Endometrium (tissue), 2 donors: ENCODE results near the gene TNS3.

Experiments used
- FAIRE-seq: peaks from 2 replicates; lab custom pipeline; 2012; peaks lifted over from hg19 to GRCh38; lab: Jason Lieb, UNC
- donor health status: control.
- donor health status: control.

Gene TNS3

GRCh38 chr7:47405286-47405904 is 176.5 kb downstream of the TNS3 start:
- no peak for FAIRE-seq

GRCh38 chr7:47404010-47404409 is 177.9 kb downstream of the TNS3 start:
- no peak for FAIRE-seq

- FAIRE-seq: no peak
These were observed 178.7 kb downstream of the TNS3 start for GRCh38 chr7:47402941-47403866.

GRCh38 chr7:47401611-47402570 is 180.0 kb downstream of the TNS3 start:
- no peak for FAIRE-seq

GRCh38 chr7:47400741-47401206 is 181.1 kb downstream of the TNS3 start:
- no peak for FAIRE-seq

GRCh38 chr7:47400001-47400400 is 181.9 kb downstream of the TNS3 start:
- no peak for FAIRE-seq

GRCh38 chr7:47394751-47395252 is 187.1 kb downstream of the TNS3 start:
- FAIRE-seq: no peak

- no peak for FAIRE-seq
These were observed 187.7 kb downstream of the TNS3 start for GRCh38 chr7:47394216-47394615.

- FAIRE-seq: no peak
These were observed 188.5 kb downstream of the TNS3 start for GRCh38 chr7:47393406-47393805.

GRCh38 chr7:47392241-47392759 is 189.6 kb downstream of the TNS3 start:
- FAIRE-seq: no peak

GRCh38 chr7:47391726-47392125 is 190.2 kb downstream of the TNS3 start:
- no peak for FAIRE-seq

- no peak for FAIRE-seq
These were observed 191.0 kb downstream of the TNS3 start for GRCh38 chr7:47390914-47391313.

- no peak for FAIRE-seq
These were observed 191.8 kb downstream of the TNS3 start for GRCh38 chr7:47389923-47390630.

- FAIRE-seq: no peak
These were observed 192.6 kb downstream of the TNS3 start for GRCh38 chr7:47389171-47389922.

GRCh38 chr7:47387506-47387905 is 194.4 kb downstream of the TNS3 start:
- no peak for FAIRE-seq

- no peak for FAIRE-seq
These were observed 195.6 kb downstream of the TNS3 start for GRCh38 chr7:47386273-47386835.

GRCh38 chr7:47385536-47386125 is 196.3 kb downstream of the TNS3 start:
- no peak for FAIRE-seq

GRCh38 chr7:47384755-47385535 is 197.0 kb downstream of the TNS3 start:
- FAIRE-seq: no peak
